HCT116 (cell line): ENCODE data around the gene RNF111.
A peak's percentile ranks its signal among the peaks of the same experiment; 100 is the strongest.

ENCODE experiments used
- EGR1 ChIP-seq: IDR thresholded peaks from 2 replicates; pipeline ENCODE4 v1.6.1; 2012; ENCODE audit warnings: low read depth
- EZH2phosphoT487 ChIP-seq: fragments of 200-600 bp; IDR thresholded peaks from 2 replicates; pipeline ENCODE4 v1.6.1; 2018; ENCODE audit warnings: antibody characterized with exemption, borderline replicate concordance
- TF ChIP-seq, protein P1 (sequence below): IDR thresholded peaks from 2 replicates; pipeline ENCODE4 v1.6.1; 2012
- TF ChIP-seq, protein P2 (sequence below), 3 experiments: fragments of 200-600 bp in 1 of 3; sonication (generic) in 1 of 3; IDR thresholded peaks in 2 of 3; conservative IDR thresholded peaks in 1 of 3; 2 replicates each; pipeline ENCODE4 v1.5.1; 2012 to 2017; ENCODE audit warnings: low read depth in 2 of 3, low read length in 2 of 3, antibody characterized with exemption in 1 of 3, borderline replicate concordance in 1 of 3, control low read depth in 1 of 3, mild to moderate bottlenecking in 1 of 3, mixed read lengths in 1 of 3, mixed run types in 1 of 3, moderate library complexity in 1 of 3; ENCODE audit not compliant: insufficient read depth in 1 of 3

DNA sequence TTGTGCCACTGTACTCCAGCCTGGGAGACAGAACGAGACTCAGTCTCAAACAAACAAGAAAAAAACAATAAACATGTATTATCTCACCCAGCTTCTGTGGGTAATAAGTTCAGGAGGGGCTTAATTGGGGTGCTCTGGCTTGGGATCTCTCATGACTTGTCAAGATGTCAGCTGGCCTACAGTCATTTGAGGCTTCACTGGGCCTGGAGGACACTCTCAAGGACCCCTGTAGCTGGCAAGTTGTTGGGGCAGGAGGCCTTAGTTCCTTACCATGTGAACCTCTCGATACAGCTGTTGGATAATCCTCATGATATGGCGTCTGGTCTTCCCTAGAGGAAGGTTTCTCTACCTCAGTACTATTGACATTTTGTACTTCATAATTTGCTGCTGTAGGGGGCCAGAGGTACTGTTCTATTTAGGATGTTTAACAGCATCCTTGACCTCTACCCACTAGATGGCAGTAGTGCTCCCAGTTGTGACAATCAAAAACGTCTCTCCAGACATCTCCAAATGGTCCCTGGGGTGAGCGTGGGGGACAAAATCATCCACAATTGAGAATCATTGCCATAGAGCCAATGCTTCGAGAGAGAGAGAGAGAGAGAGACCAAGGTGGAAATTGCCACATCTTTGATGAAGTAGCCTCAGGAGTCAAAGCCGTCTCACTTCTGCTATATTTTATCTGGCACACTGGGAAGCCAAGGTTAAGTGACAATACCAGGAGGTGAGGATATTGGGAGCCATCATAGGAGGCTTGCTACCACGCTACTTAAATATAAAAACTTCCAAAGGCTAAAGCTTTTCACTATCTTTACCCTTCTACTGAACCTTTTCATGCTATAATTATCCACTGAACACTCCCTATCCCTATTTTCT lies 30.1 kb upstream of the RNF111 start:
- TF ChIP-seq EGR1: no peak
- TF ChIP-seq, protein P1, sequence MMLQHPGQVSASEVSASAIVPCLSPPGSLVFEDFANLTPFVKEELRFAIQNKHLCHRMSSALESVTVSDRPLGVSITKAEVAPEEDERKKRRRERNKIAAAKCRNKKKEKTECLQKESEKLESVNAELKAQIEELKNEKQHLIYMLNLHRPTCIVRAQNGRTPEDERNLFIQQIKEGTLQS: no peak
- TF ChIP-seq EZH2phosphoT487: no peak
- TF ChIP-seq, protein P2, sequence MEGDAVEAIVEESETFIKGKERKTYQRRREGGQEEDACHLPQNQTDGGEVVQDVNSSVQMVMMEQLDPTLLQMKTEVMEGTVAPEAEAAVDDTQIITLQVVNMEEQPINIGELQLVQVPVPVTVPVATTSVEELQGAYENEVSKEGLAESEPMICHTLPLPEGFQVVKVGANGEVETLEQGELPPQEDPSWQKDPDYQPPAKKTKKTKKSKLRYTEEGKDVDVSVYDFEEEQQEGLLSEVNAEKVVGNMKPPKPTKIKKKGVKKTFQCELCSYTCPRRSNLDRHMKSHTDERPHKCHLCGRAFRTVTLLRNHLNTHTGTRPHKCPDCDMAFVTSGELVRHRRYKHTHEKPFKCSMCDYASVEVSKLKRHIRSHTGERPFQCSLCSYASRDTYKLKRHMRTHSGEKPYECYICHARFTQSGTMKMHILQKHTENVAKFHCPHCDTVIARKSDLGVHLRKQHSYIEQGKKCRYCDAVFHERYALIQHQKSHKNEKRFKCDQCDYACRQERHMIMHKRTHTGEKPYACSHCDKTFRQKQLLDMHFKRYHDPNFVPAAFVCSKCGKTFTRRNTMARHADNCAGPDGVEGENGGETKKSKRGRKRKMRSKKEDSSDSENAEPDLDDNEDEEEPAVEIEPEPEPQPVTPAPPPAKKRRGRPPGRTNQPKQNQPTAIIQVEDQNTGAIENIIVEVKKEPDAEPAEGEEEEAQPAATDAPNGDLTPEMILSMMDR (IDR thresholded peaks at IDR 0.05 in 2 of 3, conservative IDR thresholded peaks at IDR 0.05 in 1 of 3; ENCODE audit: borderline replicate concordance in 1 of 3, insufficient read depth in 1 of 3, low read depth in 2 of 3, low read length in 2 of 3): peak; percentile 79 to 90 (median 82)
